Measurements from ENCODE around the gene BRD3OS. TPM values are rescaled to one million over a fixed set of nuclear protein-coding genes. Genes with fewer than 3 reads are reported as not detected.

The BRD3OS gene
- total and polyA plus RNA-seq, 8 donors: 15.5 to 23.1 (median 18.3) TPM

GRCh38 chr9:134002796-134003195 is 22.5 kb upstream of the BRD3OS start:
- Histone ChIP-seq H3K9me3 (no peaks in the 10 kb centered on the region), H3K4me3 (no peak overlapping the region), H3K27me3 (peaks cover 0 to 13% of the 10 kb centered on the region in 2 donors), H3K36me3 (no peaks in the 10 kb centered on the region), H3K27ac (no peak overlapping the region), H3K4me1 (no peaks in the 10 kb centered on the region)
- intact Hi-C loops (cut with DNase I): no loop called here
- no peak for TF ChIP-seq CTCF (IDR thresholded peaks at IDR 0.05)
- ATAC-seq (no peak), DNase-seq (no peak)

DNA sequence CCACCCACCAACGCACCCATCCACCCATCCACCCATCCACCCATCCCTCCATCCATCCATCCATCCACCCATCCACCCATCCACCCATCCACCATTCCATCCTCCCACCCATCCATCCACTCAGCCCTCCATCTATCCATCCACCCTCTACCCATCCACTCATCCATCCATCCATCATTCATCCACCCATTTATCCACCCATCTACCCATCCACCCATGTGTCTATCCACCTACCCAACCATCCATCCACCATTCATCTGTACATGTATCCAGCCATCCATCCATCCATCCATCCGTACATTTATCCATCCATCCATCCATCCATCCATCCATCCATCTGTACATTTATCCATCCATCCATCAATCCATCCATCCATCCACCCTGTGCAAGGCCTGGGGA is 22.0 kb upstream of the BRD3OS start:
- H3K27me3 ChIP-seq: peaks cover 0 to 13% of the 10 kb centered on the region in 2 donors
- no peak for TF ChIP-seq CTCF (IDR thresholded peaks at IDR 0.05)
- H3K27ac ChIP-seq: no peak overlapping the region
- H3K4me3 ChIP-seq: no peak overlapping the region
- H3K9me3 ChIP-seq: no peaks in the 10 kb centered on the region
- intact Hi-C loops (cut with DNase I): no loop called here
- no peaks in the 10 kb centered on the region for H3K4me1 ChIP-seq
- no peak for ATAC-seq
- H3K36me3 ChIP-seq: no peaks in the 10 kb centered on the region
- DNase-seq: no peak

DNA sequence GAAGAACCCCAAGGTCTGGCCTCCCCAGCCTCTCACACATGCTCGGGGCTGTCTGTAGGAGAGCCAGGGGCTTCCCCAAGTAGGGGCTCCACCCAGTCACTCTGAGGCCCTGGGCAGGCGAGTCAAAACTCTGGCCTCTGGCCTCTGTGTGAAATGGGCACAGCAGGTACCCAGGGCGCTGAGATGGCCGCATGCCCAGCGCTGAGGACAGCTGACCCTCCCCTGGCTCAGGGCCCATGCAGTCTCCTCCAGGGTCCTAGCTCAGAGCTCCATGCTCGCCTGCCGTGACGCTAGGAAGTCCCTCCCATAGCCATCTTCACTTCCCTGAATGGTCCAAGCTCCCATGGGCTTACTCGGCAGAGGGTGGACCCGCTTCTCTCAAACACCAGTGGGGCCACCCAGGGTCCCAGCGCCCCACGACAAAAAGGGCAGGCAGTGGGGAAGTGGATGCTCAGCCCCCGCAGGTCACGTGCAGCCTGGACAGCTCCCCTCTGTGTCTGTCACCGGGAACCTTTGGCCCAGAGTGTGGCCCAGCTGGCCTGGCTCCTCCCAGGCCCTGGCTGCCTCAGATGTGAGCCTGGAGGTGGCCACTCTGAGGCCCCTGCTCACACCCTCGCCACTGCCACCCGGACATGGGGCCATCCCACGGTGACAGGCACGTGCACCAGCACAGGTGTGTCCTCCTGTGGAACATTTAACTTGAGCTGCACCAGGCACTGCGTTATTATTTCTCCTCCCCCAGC is 21.0 kb upstream of the BRD3OS start:
- ATAC-seq (no peak), DNase-seq (no peak)
- H3K9me3 ChIP-seq: no peaks in the 10 kb centered on the region
- no peak overlapping the region for H3K4me3 ChIP-seq
- intact Hi-C loops (cut with DNase I): no loop called here
- no peaks in the 10 kb centered on the region for H3K4me1 ChIP-seq
- peaks cover 0 to 13% of the 10 kb centered on the region in 2 donors for H3K27me3 ChIP-seq
- no peak overlapping the region for H3K27ac ChIP-seq
- H3K36me3 ChIP-seq: no peaks in the 10 kb centered on the region
- no peak for TF ChIP-seq CTCF (IDR thresholded peaks at IDR 0.05)

- no peak for TF ChIP-seq CTCF (IDR thresholded peaks at IDR 0.05)
- ATAC-seq (no peak), DNase-seq (no peak)
- H3K27ac ChIP-seq: no peak overlapping the region
- intact Hi-C loops (cut with DNase I): no loop called here
- H3K4me3 ChIP-seq: no peak overlapping the region
- H3K4me1 ChIP-seq: no peaks in the 10 kb centered on the region
- peaks cover 0 to 13% of the 10 kb centered on the region in 2 donors for H3K27me3 ChIP-seq
- H3K36me3 ChIP-seq: no peaks in the 10 kb centered on the region
- no peaks in the 10 kb centered on the region for H3K9me3 ChIP-seq
These were observed 20.4 kb upstream of the BRD3OS start for GRCh38 chr9:134004881-134005280.

DNA sequence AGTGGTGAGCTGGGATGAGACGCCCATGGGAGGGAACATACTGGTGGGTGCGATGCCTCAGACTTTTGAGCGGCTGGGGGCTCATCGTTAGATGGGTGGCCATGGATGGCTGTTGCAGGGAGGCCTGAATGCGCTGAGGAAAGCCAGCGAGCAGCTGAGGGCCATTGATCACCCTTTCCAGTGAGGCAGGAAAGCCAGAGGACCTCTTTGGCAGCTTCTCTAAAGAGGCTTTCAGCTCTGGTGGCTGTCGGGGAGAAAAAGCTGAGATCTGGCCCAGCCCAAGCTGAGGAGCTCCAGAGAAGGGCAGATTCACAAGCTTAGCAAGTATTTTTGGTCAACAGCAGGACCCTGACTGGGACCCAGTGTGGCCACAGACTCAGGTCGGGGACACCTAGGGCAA is 19.9 kb upstream of the BRD3OS start:
- H3K36me3 ChIP-seq: no peaks in the 10 kb centered on the region
- H3K27ac ChIP-seq: no peak overlapping the region
- no peaks in the 10 kb centered on the region for H3K4me1 ChIP-seq
- H3K4me3 ChIP-seq: no peak overlapping the region
- ATAC-seq (no peak), DNase-seq (no peak)
- intact Hi-C loops (cut with DNase I): no loop called here
- TF ChIP-seq CTCF (IDR thresholded peaks at IDR 0.05): no peak
- no peaks in the 10 kb centered on the region for H3K9me3 ChIP-seq
- peaks cover 0 to 13% of the 10 kb centered on the region in 2 donors for H3K27me3 ChIP-seq
